BE2C (cell line): ENCODE results near the gene ZNF227.
"Not testable (repeated sequence)": the region's sequence is repeated elsewhere in the genome, so short reads cannot be mapped to it uniquely, and the experiment has no call there.

ENCODE experiments used
- DNase-seq: peaks from one replicate; pipeline ENCODE4 v3.0.0-alpha.2; 2020
- H3K27me3 ChIP-seq: fragments of 250-450 bp; sonication (Bioruptor Pico); 2 replicates; pipeline ENCODE4 v1.5.1; 2020; ENCODE audit warnings: mild to moderate bottlenecking
- H3K36me3 ChIP-seq: fragments of 250-450 bp; sonication (Bioruptor Pico); 2 replicates; pipeline ENCODE4 v1.5.1; 2020; ENCODE audit warnings: mild to moderate bottlenecking
- H3K4me1 ChIP-seq: fragments of 250-450 bp; sonication (Bioruptor Pico); 2 replicates; pipeline ENCODE4 v1.5.1; 2020
- H3K4me3 ChIP-seq: 2 replicates; pipeline ENCODE4 v1.5.1; 2011; ENCODE audit warnings: low read depth, low read length
- H3K9me3 ChIP-seq: fragments of 250-450 bp; sonication (Bioruptor Pico); 2 replicates; pipeline ENCODE4 v1.5.1; 2020
- TF ChIP-seq, protein P1 (sequence below): IDR thresholded peaks from 2 replicates; pipeline ENCODE4 v1.5.1; 2012; ENCODE audit warnings: mild to moderate bottlenecking, low read depth, low read length

The ZNF227 gene

DNA sequence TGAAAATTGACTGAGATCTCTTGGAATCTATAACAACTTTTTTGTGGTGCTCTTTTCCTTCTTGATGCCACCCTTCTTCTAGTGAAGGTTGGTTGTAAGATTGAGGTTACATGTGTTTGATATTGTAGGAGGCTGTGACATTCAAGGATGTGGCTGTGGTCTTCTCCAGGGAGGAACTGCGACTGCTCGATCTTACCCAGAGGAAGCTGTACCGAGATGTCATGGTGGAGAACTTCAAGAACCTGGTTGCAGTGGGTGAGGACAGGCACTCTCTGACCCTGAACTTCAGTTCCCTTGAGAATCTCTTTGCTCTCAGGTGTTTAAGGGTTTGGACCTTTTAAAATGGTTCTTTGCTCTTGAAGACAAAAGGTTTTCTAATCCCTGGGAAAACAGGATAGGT lies 16.0 kb downstream of the ZNF227 start:
- Histone ChIP-seq H3K9me3 (no peaks in the 10 kb centered on the region), H3K4me1 (no peaks in the 10 kb centered on the region), H3K27me3 (no peaks in the 10 kb centered on the region), H3K4me3 (no peak overlapping the region), H3K36me3 (peaks cover 57% of the 10 kb centered on the region)
- no peak for DNase-seq
- TF ChIP-seq, protein P1, sequence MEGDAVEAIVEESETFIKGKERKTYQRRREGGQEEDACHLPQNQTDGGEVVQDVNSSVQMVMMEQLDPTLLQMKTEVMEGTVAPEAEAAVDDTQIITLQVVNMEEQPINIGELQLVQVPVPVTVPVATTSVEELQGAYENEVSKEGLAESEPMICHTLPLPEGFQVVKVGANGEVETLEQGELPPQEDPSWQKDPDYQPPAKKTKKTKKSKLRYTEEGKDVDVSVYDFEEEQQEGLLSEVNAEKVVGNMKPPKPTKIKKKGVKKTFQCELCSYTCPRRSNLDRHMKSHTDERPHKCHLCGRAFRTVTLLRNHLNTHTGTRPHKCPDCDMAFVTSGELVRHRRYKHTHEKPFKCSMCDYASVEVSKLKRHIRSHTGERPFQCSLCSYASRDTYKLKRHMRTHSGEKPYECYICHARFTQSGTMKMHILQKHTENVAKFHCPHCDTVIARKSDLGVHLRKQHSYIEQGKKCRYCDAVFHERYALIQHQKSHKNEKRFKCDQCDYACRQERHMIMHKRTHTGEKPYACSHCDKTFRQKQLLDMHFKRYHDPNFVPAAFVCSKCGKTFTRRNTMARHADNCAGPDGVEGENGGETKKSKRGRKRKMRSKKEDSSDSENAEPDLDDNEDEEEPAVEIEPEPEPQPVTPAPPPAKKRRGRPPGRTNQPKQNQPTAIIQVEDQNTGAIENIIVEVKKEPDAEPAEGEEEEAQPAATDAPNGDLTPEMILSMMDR: no peak

DNA sequence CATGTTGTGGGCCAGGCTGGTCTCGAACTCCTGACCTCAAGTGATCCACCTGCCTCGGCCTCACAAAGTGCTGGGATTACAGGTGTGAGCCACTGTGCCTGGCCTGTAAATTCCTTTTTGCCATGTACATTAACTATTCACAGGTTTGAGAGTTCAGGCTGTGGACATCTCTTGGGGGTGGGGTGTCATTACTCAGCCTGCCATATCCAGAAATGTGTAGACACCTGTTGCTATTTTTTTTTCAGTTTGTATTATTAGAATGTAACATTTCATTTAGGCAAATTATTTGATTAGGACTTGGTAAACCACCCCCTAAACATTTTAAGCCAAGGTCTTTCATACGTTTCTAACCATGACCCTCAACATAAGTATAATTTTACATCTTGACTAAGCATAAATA lies 20.5 kb downstream of the ZNF227 start:
- TF ChIP-seq, protein P1: no peak
- Histone ChIP-seq H3K4me1 (no peaks in the 10 kb centered on the region), H3K36me3 (peaks cover 81% of the 10 kb centered on the region), H3K9me3 (no peaks in the 10 kb centered on the region), H3K27me3 (no peaks in the 10 kb centered on the region), H3K4me3 (no peak overlapping the region)
- no peak for DNase-seq

DNA sequence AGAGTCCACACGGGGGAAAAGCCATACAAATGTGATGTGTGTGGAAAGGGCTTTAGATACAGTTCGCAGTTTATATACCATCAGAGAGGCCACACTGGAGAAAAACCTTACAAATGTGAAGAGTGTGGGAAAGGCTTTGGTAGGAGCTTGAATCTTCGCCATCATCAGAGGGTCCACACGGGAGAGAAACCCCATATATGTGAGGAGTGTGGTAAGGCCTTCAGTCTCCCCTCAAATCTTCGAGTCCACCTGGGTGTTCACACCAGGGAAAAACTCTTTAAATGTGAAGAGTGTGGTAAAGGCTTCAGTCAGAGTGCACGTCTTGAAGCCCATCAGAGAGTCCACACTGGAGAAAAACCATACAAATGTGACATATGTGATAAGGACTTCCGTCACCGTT lies 24.1 kb downstream of the ZNF227 start:
- Histone ChIP-seq H3K9me3 (no peaks in the 10 kb centered on the region), H3K36me3 (peaks cover 51% of the 10 kb centered on the region), H3K27me3 (no peaks in the 10 kb centered on the region), H3K4me1 (no peaks in the 10 kb centered on the region), H3K4me3 (no peak overlapping the region)
- DNase-seq: no peak
- TF ChIP-seq, protein P1: no peak

DNA sequence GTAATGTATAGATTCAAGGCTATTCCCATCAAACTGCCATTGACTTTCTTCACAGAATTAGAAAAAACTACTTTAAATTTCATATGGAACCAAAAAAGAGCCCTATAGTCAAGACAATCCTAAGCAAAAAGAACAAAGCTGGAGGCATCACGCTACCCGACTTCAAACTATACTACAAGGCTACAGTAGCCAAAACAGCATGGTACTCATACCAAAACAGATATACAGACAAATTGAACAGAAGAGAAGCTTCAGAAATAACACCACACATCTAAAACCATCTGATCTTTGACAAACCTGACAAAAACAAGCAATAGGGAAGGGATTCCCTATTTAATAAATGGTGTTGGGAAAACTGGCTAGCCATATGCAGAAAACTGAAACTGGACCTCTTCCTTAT lies 40.0 kb downstream of the ZNF227 start:
- H3K4me3 ChIP-seq, H3K9me3 ChIP-seq, DNase-seq, H3K4me1 ChIP-seq, H3K27me3 ChIP-seq, H3K36me3 ChIP-seq: not testable (repeated sequence)

DNA sequence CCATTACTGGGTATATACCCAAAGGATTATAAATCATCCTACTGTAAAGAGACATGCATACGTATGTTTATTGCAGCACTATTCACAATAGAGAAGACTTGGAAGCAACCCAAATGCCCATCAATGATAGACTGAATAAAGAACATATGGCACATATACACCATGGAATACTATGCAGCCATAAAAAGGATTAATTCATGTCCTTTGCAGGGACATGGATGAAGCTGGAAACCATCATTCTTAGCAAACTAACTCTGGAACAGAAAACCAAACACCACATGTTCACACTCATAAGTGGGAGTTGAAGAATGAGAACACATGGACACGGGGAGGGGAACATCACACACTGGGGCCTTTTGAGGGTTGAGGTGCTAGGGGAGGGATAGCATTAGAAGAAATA lies 41.1 kb downstream of the ZNF227 start:
- DNase-seq, H3K4me3 ChIP-seq, H3K36me3 ChIP-seq, H3K27me3 ChIP-seq, H3K9me3 ChIP-seq, H3K4me1 ChIP-seq: not testable (repeated sequence)

DNA sequence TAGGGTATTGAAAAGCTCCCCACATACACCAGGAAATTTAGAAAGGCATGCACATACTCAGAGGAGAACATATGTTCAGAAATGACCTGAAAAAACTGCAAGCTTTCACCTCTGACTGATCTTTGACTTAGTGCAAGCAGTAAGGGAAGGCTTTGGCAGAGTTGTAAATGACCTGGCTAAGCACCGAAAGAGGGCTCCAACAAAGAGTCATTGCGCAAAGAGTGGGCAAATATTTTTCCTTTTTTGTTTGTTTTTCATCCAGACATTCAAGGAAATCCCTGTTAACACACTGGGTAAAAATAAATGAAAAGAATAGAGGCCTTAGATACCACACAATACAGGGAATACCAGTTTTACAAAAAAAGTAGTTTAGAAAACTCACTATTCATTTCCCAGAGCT lies 42.2 kb downstream of the ZNF227 start:
- Histone ChIP-seq H3K36me3 (no peaks in the 10 kb centered on the region), H3K9me3 (no peaks in the 10 kb centered on the region; the same call in 1 of the 2 replicates), H3K4me3 (no peak overlapping the region), H3K4me1 (no peaks in the 10 kb centered on the region), H3K27me3 (no peaks in the 10 kb centered on the region)
- DNase-seq: no peak
- TF ChIP-seq, protein P1: no peak

DNA sequence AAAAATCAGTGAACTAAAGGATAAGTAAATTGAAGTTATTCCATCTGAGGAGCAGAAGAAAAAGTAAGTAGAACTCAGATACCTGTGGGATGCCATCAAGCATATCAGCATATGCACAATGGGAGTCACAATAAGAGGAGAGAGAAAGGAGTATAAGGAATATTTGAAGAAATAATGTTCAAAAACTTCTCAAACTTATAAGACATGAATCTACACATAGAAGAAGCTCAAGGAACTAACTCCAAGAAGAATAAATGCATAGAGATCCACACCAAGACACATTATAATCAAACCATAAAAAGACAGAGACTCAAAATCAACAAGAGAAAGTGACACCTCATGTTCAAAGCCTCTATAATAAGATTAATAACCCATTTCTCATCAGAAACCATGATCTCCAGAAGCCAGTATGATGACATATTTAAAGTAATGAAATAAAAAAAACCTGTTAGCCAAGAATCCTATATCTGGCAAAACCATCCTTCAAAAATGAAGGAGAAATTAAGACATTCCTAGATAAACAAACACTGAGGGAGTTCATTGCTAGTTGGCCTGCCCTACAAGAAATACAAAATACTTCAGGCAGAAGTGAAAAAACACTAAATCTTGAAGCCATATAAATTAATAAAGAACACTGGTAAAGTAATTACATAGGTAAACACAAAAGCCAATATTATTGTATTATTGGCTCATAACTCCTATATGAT lies 43.5 kb downstream of the ZNF227 start:
- no peak for DNase-seq
- H3K4me3 ChIP-seq: no peak overlapping the region
- no peaks in the 10 kb centered on the region; the same call in 1 of the 2 replicates for H3K9me3 ChIP-seq
- no peaks in the 10 kb centered on the region for H3K4me1 ChIP-seq
- TF ChIP-seq, protein P1: no peak
- no peaks in the 10 kb centered on the region for H3K27me3 ChIP-seq
- H3K36me3 ChIP-seq: no peaks in the 10 kb centered on the region
